Measurements from ENCODE around the gene EMD.
"Not testable (repeated sequence)": the region's sequence is repeated elsewhere in the genome, so short reads cannot be mapped to it uniquely, and the experiment has no call there.

The EMD gene

GRCh38 chrX:154383359-154384283 lies 4.5 kb downstream of the EMD start:
- no peak overlapping the region for H3K4me3 ChIP-seq (ENCODE audit: low read depth, low read length)
- no peak for DNase-seq
- no peaks in the 10 kb centered on the region for H3K36me3 ChIP-seq (replicated peaks)
- no peak for TF ChIP-seq CTCF (IDR thresholded peaks at IDR 0.05; ENCODE audit: low read depth, low read length, missing control alignments)
- H3K27ac ChIP-seq: no peak overlapping the region
- no peaks in the 10 kb centered on the region for H3K27me3 ChIP-seq (replicated peaks)
- in situ Hi-C loops (cut with HindIII; ENCODE audit: low pct_ligation_motif_present, low sequenced_read_pairs): no loop called here

- no peak for DNase-seq
- peak; percentile 61 for TF ChIP-seq CTCF (IDR thresholded peaks at IDR 0.05; ENCODE audit: low read depth, low read length, missing control alignments)
- no peaks in the 10 kb centered on the region for H3K27me3 ChIP-seq (replicated peaks)
- in situ Hi-C loops (cut with HindIII; ENCODE audit: low pct_ligation_motif_present, low sequenced_read_pairs): no loop called here
- no peak overlapping the region for H3K4me3 ChIP-seq (ENCODE audit: low read depth, low read length)
- no peak overlapping the region for H3K27ac ChIP-seq
- H3K36me3 ChIP-seq (replicated peaks): no peaks in the 10 kb centered on the region
These were observed 5.3 kb downstream of the EMD start for GRCh38 chrX:154384284-154384892.

GRCh38 chrX:154388094-154388493 lies 9.0 kb downstream of the EMD start:
- H3K27ac ChIP-seq; H3K27me3 ChIP-seq (replicated peaks); H3K4me3 ChIP-seq (ENCODE audit: low read depth, low read length); DNase-seq; H3K36me3 ChIP-seq (replicated peaks); in situ Hi-C loops (cut with HindIII; ENCODE audit: low pct_ligation_motif_present, low sequenced_read_pairs): not testable (repeated sequence)

GRCh38 chrX:154388649-154389048 lies 9.6 kb downstream of the EMD start:
- H3K27ac ChIP-seq; in situ Hi-C loops (cut with HindIII; ENCODE audit: low pct_ligation_motif_present, low sequenced_read_pairs); H3K27me3 ChIP-seq (replicated peaks); H3K4me3 ChIP-seq (ENCODE audit: low read depth, low read length); DNase-seq; H3K36me3 ChIP-seq (replicated peaks): not testable (repeated sequence)

GRCh38 chrX:154389812-154390747 lies 11.0 kb downstream of the EMD start:
- H3K27ac ChIP-seq; H3K27me3 ChIP-seq (replicated peaks); in situ Hi-C loops (cut with HindIII; ENCODE audit: low pct_ligation_motif_present, low sequenced_read_pairs); DNase-seq; H3K36me3 ChIP-seq (replicated peaks): not testable (repeated sequence)
- H3K4me3 ChIP-seq (ENCODE audit: low read depth, low read length): peak overlapping the region; percentile 27

- H3K4me3 ChIP-seq (ENCODE audit: low read depth, low read length); H3K27me3 ChIP-seq (replicated peaks); H3K27ac ChIP-seq; in situ Hi-C loops (cut with HindIII; ENCODE audit: low pct_ligation_motif_present, low sequenced_read_pairs); DNase-seq: not testable (repeated sequence)
- peaks cover 30% of the 10 kb centered on the region for H3K36me3 ChIP-seq (replicated peaks)
These were observed 17.3 kb downstream of the EMD start for GRCh38 chrX:154396363-154396762.

GRCh38 chrX:154396973-154397887 lies 18.1 kb downstream of the EMD start:
- in situ Hi-C loops (cut with HindIII; ENCODE audit: low pct_ligation_motif_present, low sequenced_read_pairs): no loop called here

More at GRCh38 chrX:154396973-154397887, 18.1 kb downstream of the EMD start:
- TF ChIP-seq CTCF (IDR thresholded peaks at IDR 0.05; ENCODE audit: low read depth, low read length, missing control alignments): no peak
- no peak for DNase-seq
- H3K27ac ChIP-seq: peak overlapping the region; percentile 99
- peak overlapping the region; percentile 57 for H3K4me3 ChIP-seq (ENCODE audit: low read depth, low read length)
- peaks cover 31% of the 10 kb centered on the region for H3K36me3 ChIP-seq (replicated peaks)
- no peaks in the 10 kb centered on the region for H3K27me3 ChIP-seq (replicated peaks)

Measured in brain microvascular endothelial cell (primary cell).